Measurements from ENCODE around the gene IPO4.

IPO4 gene

GRCh38 chr14:24194186-24194872 lies 5.7 kb upstream of the IPO4 start:
- peak; percentile 29 for DNase-seq

GRCh38 chr14:24192933-24193332 lies 4.3 kb upstream of the IPO4 start:
- no peak for DNase-seq

- DNase-seq = no peak
Measured at GRCh38 chr14:24190416-24190815, 1.8 kb upstream of the IPO4 start.

- no peak for DNase-seq
Measured at GRCh38 chr14:24189460-24189859, 844 bp upstream of the IPO4 start.

GRCh38 chr14:24189059-24189375 lies 401 bp upstream of the IPO4 start:
- DNase-seq = no peak

- DNase-seq = no peak
Measured at GRCh38 chr14:24187539-24187915, 1.1 kb downstream of the IPO4 start.

- no peak for DNase-seq
Measured at GRCh38 chr14:24186831-24187538, 1.6 kb downstream of the IPO4 start.

- no peak for DNase-seq
Measured at GRCh38 chr14:24185741-24186140, 2.9 kb downstream of the IPO4 start.

- no peak for DNase-seq
Measured at GRCh38 chr14:24185026-24185425, 3.6 kb downstream of the IPO4 start.

- no peak for DNase-seq
Measured at GRCh38 chr14:24184104-24184970, 4.3 kb downstream of the IPO4 start.

GRCh38 chr14:24183014-24183481 lies 5.6 kb downstream of the IPO4 start:
- no peak for DNase-seq

GRCh38 chr14:24182110-24182882 lies 6.3 kb downstream of the IPO4 start:
- DNase-seq = no peak

- no peak for DNase-seq
Measured at GRCh38 chr14:24181371-24182077, 7.1 kb downstream of the IPO4 start.

GRCh38 chr14:24179961-24180796 lies 8.4 kb downstream of the IPO4 start:
- DNase-seq = no peak

- no peak for DNase-seq
Measured at GRCh38 chr14:24179294-24179960, 9.2 kb downstream of the IPO4 start.

- DNase-seq = no peak
Measured at GRCh38 chr14:24178399-24179178, 10.0 kb downstream of the IPO4 start.

GRCh38 chr14:24177891-24178290 lies 10.7 kb downstream of the IPO4 start:
- DNase-seq = no peak

GRCh38 chr14:24177041-24177825 lies 11.4 kb downstream of the IPO4 start:
- no peak for DNase-seq

- DNase-seq = no peak
Measured at GRCh38 chr14:24176599-24176998, 12.0 kb downstream of the IPO4 start.
